ENCODE measurements around the gene LCE1E.

Gene LCE1E

DNA sequence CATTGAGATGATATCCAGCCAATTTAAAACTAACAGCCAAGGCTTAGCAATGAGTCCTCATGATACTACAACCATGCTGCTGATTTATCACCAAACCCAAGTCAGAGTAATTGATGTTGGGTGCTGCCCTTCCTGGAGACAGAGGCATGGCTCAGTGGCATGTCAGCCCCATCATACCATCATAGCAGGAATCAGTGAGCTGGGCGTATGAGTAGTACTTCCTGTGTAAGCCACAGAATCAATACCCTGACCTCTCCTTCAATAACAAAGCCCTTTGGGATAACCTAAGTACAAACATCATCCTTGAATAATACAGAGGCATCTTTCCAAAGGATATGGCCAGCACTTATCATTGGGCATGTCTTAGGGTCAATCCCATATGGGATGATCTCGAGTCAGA is 3.0 kb upstream of the LCE1E start:
- DNase-seq (ENCODE audit: low read depth) = no peak

DNA sequence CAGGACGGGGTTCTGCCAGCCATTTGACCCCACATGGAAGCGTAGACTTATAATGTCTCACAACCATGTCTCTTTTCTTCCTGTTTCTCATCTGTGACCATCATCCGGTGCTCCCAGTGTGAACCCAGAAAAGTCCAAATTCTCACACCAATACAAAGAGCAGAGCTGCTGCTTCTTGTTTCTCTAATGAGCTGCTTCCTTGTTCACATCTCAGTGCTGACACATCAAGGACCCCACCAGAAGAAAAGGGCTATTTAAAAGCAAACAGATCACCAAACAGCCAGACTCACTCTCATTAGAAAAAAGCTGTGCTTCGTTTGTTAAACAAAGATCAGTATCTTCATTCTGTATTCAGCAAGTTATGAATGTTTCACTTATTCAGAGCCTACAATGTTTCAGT is 9.6 kb downstream of the LCE1E start:
- no peak for DNase-seq (ENCODE audit: low read depth)

DNA sequence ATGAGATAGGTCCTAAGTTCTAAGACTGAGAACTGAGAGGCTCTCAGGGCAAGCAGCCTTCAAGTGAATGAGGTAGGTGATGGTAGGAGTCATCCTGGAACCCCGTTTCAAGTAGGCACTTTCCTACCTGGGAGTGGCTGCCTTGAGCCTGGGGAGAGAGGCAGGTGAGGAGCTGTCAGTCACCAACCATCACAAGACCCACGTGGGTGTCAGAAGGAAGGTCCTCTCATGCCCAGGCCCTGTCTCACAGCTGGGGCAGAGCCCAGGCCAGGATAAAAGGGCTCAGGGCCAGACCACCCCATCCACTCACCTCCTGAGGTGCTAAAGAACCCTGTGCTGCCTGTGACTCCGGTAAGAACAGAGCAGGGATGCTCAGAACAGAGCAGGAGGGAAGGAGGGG is 10.4 kb downstream of the LCE1E start, which contains the start of gene LCE1D:
Gene LCE1D (plus strand): TSS at position 301 of the 400 bp plus-strand sequence. CDS start 1,074 bp downstream, outside the sequence.
- DNase-seq (ENCODE audit: low read depth) = no peak

DNA sequence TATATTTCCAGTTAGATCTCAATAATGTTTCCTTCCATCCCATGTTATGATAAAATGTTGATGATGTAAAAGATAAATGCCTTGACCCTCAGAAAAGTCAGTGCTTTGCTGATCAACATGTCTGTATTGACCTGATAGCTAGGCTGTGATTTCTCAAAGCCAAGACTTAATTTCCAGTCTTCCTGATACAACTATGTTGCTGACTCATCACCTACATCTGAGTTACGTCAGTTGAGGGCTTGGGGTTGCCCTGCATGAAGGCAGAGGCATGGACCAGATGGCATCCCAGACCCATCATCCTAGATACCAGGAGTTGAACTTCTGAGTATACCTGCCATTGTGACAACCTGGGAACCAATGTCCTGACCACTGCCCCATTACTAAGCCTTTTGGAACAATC is 15.3 kb downstream of the LCE1E start:
- no peak for DNase-seq (ENCODE audit: low read depth)

DNA sequence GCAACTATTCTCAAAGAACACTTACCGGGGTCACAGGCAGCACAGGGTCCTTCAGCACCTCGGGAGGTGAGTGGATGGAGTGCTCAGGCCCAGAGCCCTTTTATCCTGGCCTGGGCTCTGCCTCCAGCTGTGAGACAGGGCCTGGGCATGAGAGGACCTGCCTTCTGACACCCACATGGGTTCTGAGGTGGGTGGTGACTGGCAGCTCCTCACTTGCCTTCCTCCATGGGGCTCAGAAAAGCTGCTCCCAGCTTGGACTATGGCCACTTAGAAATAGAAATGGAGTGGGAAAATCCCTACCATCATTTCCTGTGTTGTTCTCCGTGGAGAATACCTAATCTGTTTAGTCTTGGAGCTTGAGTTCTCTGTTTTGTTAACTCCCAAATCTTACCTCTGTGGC is 20.5 kb downstream of the LCE1E start, which contains the start of gene LCE1C:
Gene LCE1C (minus strand): TSS at position 76 of the 400 bp plus-strand sequence. CDS start 1,173 bp downstream, outside the sequence.
- no peak for DNase-seq (ENCODE audit: low read depth)

DNA sequence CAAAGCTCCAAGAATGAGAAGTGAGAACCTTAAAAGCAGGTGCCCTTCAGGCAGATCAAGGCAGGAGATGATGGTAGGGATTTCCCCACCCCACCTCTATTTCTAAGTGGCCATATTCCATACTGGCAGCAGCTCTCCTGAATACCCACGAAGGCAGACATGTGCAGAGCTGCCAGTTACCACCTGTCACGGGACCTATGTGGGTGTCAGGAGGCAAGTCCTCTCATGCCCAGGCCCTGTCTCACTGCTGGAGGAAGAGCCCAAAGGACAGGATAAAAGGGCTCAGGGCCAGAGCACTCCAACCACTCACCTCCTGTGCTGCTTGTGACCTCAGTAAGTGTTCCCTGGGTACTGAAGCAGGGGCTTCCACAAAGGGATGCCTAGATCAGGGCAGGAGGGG is 25.0 kb downstream of the LCE1E start:
- DNase-seq (ENCODE audit: low read depth) = no peak

DNA sequence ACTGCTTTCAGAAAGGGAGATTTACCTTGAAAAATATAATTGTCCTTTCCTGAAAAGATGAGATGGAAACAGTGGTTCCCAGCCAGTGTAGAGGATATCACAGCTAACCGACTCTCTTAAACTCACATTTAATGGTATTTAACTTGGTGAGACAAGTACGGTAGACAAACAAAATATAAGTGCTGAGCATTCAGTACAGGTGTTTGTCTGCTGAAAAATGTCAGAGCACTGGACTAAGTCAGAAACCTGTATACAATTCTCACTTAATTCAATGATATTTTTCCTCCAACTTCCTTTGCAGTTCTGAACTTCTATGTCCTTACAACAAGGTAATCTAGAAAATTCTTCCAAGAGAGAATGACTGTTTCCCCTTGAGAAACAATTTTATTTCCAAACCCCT is 25.6 kb downstream of the LCE1E start, which contains the start of gene LCE1B:
Gene LCE1B (plus strand): TSS at position 301 of the 400 bp plus-strand sequence. CDS start 476 bp downstream, outside the sequence.
- no peak for DNase-seq (ENCODE audit: low read depth)

DNA sequence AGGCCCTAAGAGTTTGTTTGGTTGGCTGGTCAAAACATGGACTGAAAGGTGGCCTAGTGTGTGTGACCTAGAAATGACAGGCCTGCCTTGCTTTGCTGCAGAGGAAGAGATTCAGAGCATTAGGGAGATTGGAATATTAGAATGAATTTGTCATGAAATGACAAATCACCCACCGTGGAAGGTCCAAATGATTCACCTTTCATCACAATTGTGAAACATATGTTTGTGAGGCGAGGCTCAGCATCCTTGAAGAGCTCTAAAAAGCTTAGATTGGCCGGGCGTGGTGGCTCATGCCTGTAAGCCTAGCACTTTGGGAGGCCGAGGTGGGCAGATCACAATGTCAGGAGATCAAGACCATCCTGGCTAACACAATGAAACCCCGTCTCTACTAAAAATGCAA is 31.3 kb downstream of the LCE1E start:
- no peak for DNase-seq (ENCODE audit: low read depth)

DNA sequence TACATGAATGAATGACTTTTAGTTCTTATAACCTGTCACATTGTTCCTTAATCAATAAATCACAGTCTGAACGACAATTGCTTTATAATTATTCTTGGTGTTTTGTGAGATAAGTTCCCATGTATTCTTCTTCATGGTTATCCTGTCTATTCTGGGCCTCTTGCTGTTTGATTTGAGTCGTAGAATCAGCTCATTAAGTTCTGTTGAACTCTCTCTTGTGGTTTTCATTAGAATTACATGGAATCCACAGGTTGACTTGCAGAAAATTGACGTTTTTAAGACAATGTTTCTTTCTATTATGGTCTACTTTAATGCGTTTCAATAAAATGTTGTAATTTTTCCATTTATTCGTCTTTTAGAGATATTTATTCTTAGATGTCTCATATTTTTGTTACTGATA is 37.2 kb downstream of the LCE1E start:
- DNase-seq (ENCODE audit: low read depth) = no peak

DNA sequence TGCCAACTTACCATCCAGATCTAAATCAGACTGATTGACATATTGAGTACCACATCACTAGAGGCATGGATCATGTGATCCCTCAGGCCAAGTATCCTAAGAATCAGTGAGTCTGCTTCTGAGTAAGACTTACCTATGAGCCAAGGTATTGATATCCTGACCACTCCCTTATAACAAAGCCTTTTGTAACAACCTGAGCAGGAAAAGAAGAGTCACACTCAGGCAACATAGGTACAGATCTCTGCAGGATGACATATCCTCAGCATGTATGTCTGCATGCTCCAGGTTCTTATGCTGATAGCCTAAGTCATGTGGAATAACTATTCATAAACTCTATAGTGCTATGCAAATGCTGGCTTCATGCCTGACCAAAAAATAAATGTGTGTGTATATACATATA is 38.9 kb downstream of the LCE1E start:
- DNase-seq (ENCODE audit: low read depth) = no peak

DNA sequence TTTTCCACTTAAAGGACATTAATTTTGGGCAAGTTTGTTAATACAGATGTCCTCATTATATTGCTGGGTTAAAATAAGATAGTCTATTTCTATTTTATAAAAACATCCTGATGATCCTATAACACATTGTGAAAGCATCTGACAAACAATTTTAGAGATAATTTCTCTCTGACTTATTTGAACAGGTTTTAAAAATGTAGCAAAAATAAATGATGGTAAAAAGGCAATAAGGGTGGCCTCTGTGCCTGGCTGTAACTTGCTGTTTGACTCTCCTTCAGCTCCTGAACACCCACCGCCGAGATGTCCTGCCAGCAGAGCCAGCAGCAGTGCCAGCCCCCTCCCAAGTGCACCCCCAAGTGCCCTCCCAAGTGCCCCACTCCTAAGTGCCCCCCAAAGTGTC is 41.1 kb downstream of the LCE1E start, which contains the start of gene LCE1A:
Gene LCE1A (plus strand): TSS at position 301 of the 400 bp plus-strand sequence. CDS start 0 bp downstream, at position 301.
- no peak for DNase-seq (ENCODE audit: low read depth)

DNA sequence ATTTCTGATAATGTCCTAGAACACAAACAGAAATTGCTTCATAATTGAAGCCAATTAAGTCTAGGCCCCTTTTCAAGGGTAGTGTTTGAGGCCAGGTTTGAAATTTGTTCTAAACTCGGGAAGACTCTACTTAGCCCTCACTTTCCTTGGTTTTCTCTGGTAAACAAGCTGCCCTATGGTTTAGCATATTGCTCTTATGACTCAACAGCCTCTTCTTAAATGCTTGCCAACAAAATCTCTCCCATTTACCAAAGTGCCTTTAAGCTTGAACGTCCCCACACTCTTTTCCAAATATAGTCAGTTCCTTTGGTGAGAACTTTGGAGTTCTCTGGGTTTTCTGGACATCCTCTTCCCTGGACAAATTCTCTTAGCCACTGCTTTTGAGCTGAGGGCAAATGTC is 50.8 kb downstream of the LCE1E start:
- DNase-seq (ENCODE audit: low read depth) = no peak
